ENCODE measurements around the gene IFI27L2. TPM values are rescaled to one million over a fixed set of nuclear protein-coding genes. Genes with fewer than 3 reads are reported as not detected.

IFI27L2 gene
- total RNA-seq, 1 donor from 2014 or later = 81.0 TPM

GRCh38 chr14:94098326-94098992 is 30.9 kb downstream of the IFI27L2 start:
- TF ChIP-seq CTCF (IDR thresholded peaks at IDR 0.05; ENCODE audit: insufficient read depth, low read length, poor library complexity, severe bottlenecking) = no peak
- no peak for DNase-seq (ENCODE audit: low read depth)
- Histone ChIP-seq H3K4me3 (ENCODE audit: low read depth, low read length) (no peak overlapping the region), H3K36me3 (ENCODE audit: control insufficient read depth, insufficient read depth, low read length) (no peaks in the 10 kb centered on the region), H3K27me3 (ENCODE audit: control insufficient read depth, insufficient read depth, low read length) (no peaks in the 10 kb centered on the region)

- DNase-seq (ENCODE audit: low read depth) = no peak
- TF ChIP-seq CTCF (IDR thresholded peaks at IDR 0.05; ENCODE audit: insufficient read depth, low read length, poor library complexity, severe bottlenecking) = no peak
- H3K36me3 ChIP-seq (ENCODE audit: control insufficient read depth, insufficient read depth, low read length) = no peaks in the 10 kb centered on the region
- no peaks in the 10 kb centered on the region for H3K27me3 ChIP-seq (ENCODE audit: control insufficient read depth, insufficient read depth, low read length)
- no peak overlapping the region for H3K4me3 ChIP-seq (ENCODE audit: low read depth, low read length)
These were observed 32.3 kb downstream of the IFI27L2 start for GRCh38 chr14:94097091-94097490.

GRCh38 chr14:94093418-94093817 is 36.0 kb downstream of the IFI27L2 start:
- TF ChIP-seq CTCF (IDR thresholded peaks at IDR 0.05; ENCODE audit: insufficient read depth, low read length, poor library complexity, severe bottlenecking) = no peak
- no peak for DNase-seq (ENCODE audit: low read depth)
- Histone ChIP-seq H3K36me3 (ENCODE audit: control insufficient read depth, insufficient read depth, low read length) (no peaks in the 10 kb centered on the region), H3K27me3 (ENCODE audit: control insufficient read depth, insufficient read depth, low read length) (no peaks in the 10 kb centered on the region), H3K4me3 (ENCODE audit: low read depth, low read length) (no peak overlapping the region)

GRCh38 chr14:94089479-94089878 is 39.9 kb downstream of the IFI27L2 start:
- Histone ChIP-seq H3K27me3 (ENCODE audit: control insufficient read depth, insufficient read depth, low read length) (no peaks in the 10 kb centered on the region), H3K36me3 (ENCODE audit: control insufficient read depth, insufficient read depth, low read length) (no peaks in the 10 kb centered on the region), H3K4me3 (ENCODE audit: low read depth, low read length) (no peak overlapping the region)
- DNase-seq (ENCODE audit: low read depth) = no peak
- no peak for TF ChIP-seq CTCF (IDR thresholded peaks at IDR 0.05; ENCODE audit: insufficient read depth, low read length, poor library complexity, severe bottlenecking)

- Histone ChIP-seq H3K27me3 (ENCODE audit: control insufficient read depth, insufficient read depth, low read length) (no peaks in the 10 kb centered on the region), H3K4me3 (ENCODE audit: low read depth, low read length) (no peak overlapping the region), H3K36me3 (ENCODE audit: control insufficient read depth, insufficient read depth, low read length) (no peaks in the 10 kb centered on the region)
- no peak for TF ChIP-seq CTCF (IDR thresholded peaks at IDR 0.05; ENCODE audit: insufficient read depth, low read length, poor library complexity, severe bottlenecking)
- no peak for DNase-seq (ENCODE audit: low read depth)
These were observed 40.9 kb downstream of the IFI27L2 start for GRCh38 chr14:94088516-94088915.

- TF ChIP-seq CTCF (IDR thresholded peaks at IDR 0.05; ENCODE audit: insufficient read depth, low read length, poor library complexity, severe bottlenecking) = no peak
- H3K36me3 ChIP-seq (ENCODE audit: control insufficient read depth, insufficient read depth, low read length) = no peaks in the 10 kb centered on the region
- H3K27me3 ChIP-seq (ENCODE audit: control insufficient read depth, insufficient read depth, low read length) = no peaks in the 10 kb centered on the region
- H3K4me3 ChIP-seq (ENCODE audit: low read depth, low read length) = no peak overlapping the region
- no peak for DNase-seq (ENCODE audit: low read depth)
These were observed 41.5 kb downstream of the IFI27L2 start for GRCh38 chr14:94087891-94088290.
